MCF 10A (cell line): ENCODE data around the gene AGBL4. TPM values are rescaled to one million over a fixed set of nuclear protein-coding genes. Genes with fewer than 3 reads are reported as not detected.

Experiments used
- BruUV-seq: library from RNA; stranded (reverse); fragments of 400-500 nt; replicated peaks from 2 replicates; lab custom pipeline; 2021; lab: Mats Ljungman, UMichigan
- CTCF ChIA-PET: fragments of 300-600 bp; sonication (Branson Sonifier 250); formaldehyde crosslinking; extraction: SDS; loops from one replicate; lab custom pipeline; 2021; ENCODE audit warnings: antibody characterized with exemption, inconsistent platforms; lab: Yijun Ruan, JAX
- POLR2A ChIA-PET: fragments of 300-600, 350-650 bp; sonication (Branson Sonifier 250); formaldehyde crosslinking; extraction: SDS; loops from one replicate; lab custom pipeline; 2020; ENCODE audit warnings: antibody characterized with exemption, inconsistent platforms; lab: Yijun Ruan, JAX
- DNase-seq: peaks from one replicate; pipeline ENCODE4 v3.0.0-alpha.2; 2018; ENCODE audit not compliant: unreplicated experiment
- H3K27ac Mint-ChIP-seq: one replicate; pipeline ENCODE4 v1.8.0; 2022; ENCODE audit warnings: mild to moderate bottlenecking, low read depth, mixed read lengths; ENCODE audit not compliant: unreplicated experiment
- H3K27me3 Mint-ChIP-seq: one replicate; pipeline ENCODE4 v1.8.0; 2022; ENCODE audit warnings: mixed read lengths; ENCODE audit not compliant: insufficient read depth, unreplicated experiment
- H3K36me3 Mint-ChIP-seq: one replicate; pipeline ENCODE4 v1.8.0; 2022; ENCODE audit warnings: mild to moderate bottlenecking, moderate library complexity, mixed read lengths; ENCODE audit not compliant: insufficient read depth, unreplicated experiment
- H3K4me1 Mint-ChIP-seq: one replicate; pipeline ENCODE4 v1.8.0; 2022; ENCODE audit warnings: mixed read lengths; ENCODE audit not compliant: insufficient read depth, unreplicated experiment
- H3K4me3 Mint-ChIP-seq: one replicate; pipeline ENCODE4 v1.8.0; 2022; ENCODE audit warnings: mild to moderate bottlenecking, moderate library complexity, mixed read lengths; ENCODE audit not compliant: unreplicated experiment
- H3K9me3 Mint-ChIP-seq: one replicate; pipeline ENCODE4 v1.8.0; 2022; ENCODE audit warnings: mixed read lengths; ENCODE audit not compliant: unreplicated experiment
- CTCF ChIP-seq: fragments of 200-600 bp; IDR thresholded peaks from one replicate; pipeline ENCODE4 v1.8.0; 2022; ENCODE audit warnings: antibody characterized with exemption, mild to moderate bottlenecking; ENCODE audit not compliant: unreplicated experiment
- intact Hi-C: fragments of 100-400 bp; cut with micrococcal nuclease; formaldehyde crosslinking; loops from 2 replicates; pipeline ENCODE4 v1.14.1; 2022
- total RNA-seq: library from RNA; stranded (reverse); gene quantifications from 2 replicates; pipeline ENCODE4 v1.2.3, GENCODE V29; 2022

AGBL4 gene
- total RNA-seq, 1 experiment from 2014 or later: not detected

- CTCF ChIA-PET: interaction anchor here (0.6 kb wide), 1 partner anchor 122 kb away, joined by 3 read pairs; no protein-coding TSS in a partner anchor
- Mint-ChIP-seq H3K27ac (no peak overlapping the region), H3K4me3 (no peak overlapping the region), H3K27me3 (no peaks in the 10 kb centered on the region), H3K36me3 (no peaks in the 10 kb centered on the region), H3K9me3 (no peaks in the 10 kb centered on the region), H3K4me1 (no peaks in the 10 kb centered on the region)
- TF ChIP-seq CTCF: no peak
- intact Hi-C loops: no loop called here
- BruUV-seq: no TSS peak
- POLR2A ChIA-PET: no interaction called here
- no peak for DNase-seq
Observed at GRCh38 chr1:48793863-48794262, 1229.9 kb downstream of the AGBL4 start.

GRCh38 chr1:48792961-48793360, 1230.8 kb downstream of the AGBL4 start:
- no TSS peak for BruUV-seq
- CTCF ChIA-PET: no interaction called here
- H3K9me3 Mint-ChIP-seq: no peaks in the 10 kb centered on the region
- no peaks in the 10 kb centered on the region for H3K36me3 Mint-ChIP-seq
- no peak for DNase-seq
- no peak overlapping the region for H3K27ac Mint-ChIP-seq
- POLR2A ChIA-PET: interaction anchor here (0.7 kb wide), 1 partner anchor 8 kb away, joined by 3 read pairs; no protein-coding TSS in a partner anchor
- H3K4me1 Mint-ChIP-seq: no peaks in the 10 kb centered on the region
- H3K27me3 Mint-ChIP-seq: no peaks in the 10 kb centered on the region
- no peak overlapping the region for H3K4me3 Mint-ChIP-seq
- TF ChIP-seq CTCF: no peak
- intact Hi-C loops: no loop called here

GRCh38 chr1:48790397-48790796, 1233.4 kb downstream of the AGBL4 start:
- no peaks in the 10 kb centered on the region for H3K36me3 Mint-ChIP-seq
- H3K9me3 Mint-ChIP-seq: no peaks in the 10 kb centered on the region
- DNase-seq: no peak
- no peaks in the 10 kb centered on the region for H3K27me3 Mint-ChIP-seq
- BruUV-seq: no TSS peak
- intact Hi-C loops: no loop called here
- H3K4me3 Mint-ChIP-seq: no peak overlapping the region
- no peak overlapping the region for H3K27ac Mint-ChIP-seq
- TF ChIP-seq CTCF: no peak
- H3K4me1 Mint-ChIP-seq: no peaks in the 10 kb centered on the region
- POLR2A ChIA-PET: no interaction called here
- CTCF ChIA-PET: interaction anchor here (0.6 kb wide), 1 partner anchor 33 kb away, joined by 3 read pairs; no protein-coding TSS in a partner anchor

- Mint-ChIP-seq H3K4me3 (no peak overlapping the region), H3K4me1 (no peaks in the 10 kb centered on the region), H3K9me3 (no peaks in the 10 kb centered on the region), H3K27me3 (no peaks in the 10 kb centered on the region), H3K36me3 (no peaks in the 10 kb centered on the region), H3K27ac (no peak overlapping the region)
- no TSS peak for BruUV-seq
- CTCF ChIA-PET: interaction anchor here (0.6 kb wide), 2 partner anchors 34 to 304 kb away, joined by 3 read pairs; no protein-coding TSS in a partner anchor
- no peak for TF ChIP-seq CTCF
- DNase-seq: no peak
- intact Hi-C loops: no loop called here
- POLR2A ChIA-PET: no interaction called here
Observed at GRCh38 chr1:48789903-48790302, 1233.9 kb downstream of the AGBL4 start.
